NCI-H1092 (cell line): ENCODE measurements around the gene PCDHGB3.

ENCODE experiments used
- DNase-seq: peaks from one replicate; lab custom pipeline; 2025; lab: John Stamatoyannopoulos, UW

PCDHGB3 gene

DNA sequence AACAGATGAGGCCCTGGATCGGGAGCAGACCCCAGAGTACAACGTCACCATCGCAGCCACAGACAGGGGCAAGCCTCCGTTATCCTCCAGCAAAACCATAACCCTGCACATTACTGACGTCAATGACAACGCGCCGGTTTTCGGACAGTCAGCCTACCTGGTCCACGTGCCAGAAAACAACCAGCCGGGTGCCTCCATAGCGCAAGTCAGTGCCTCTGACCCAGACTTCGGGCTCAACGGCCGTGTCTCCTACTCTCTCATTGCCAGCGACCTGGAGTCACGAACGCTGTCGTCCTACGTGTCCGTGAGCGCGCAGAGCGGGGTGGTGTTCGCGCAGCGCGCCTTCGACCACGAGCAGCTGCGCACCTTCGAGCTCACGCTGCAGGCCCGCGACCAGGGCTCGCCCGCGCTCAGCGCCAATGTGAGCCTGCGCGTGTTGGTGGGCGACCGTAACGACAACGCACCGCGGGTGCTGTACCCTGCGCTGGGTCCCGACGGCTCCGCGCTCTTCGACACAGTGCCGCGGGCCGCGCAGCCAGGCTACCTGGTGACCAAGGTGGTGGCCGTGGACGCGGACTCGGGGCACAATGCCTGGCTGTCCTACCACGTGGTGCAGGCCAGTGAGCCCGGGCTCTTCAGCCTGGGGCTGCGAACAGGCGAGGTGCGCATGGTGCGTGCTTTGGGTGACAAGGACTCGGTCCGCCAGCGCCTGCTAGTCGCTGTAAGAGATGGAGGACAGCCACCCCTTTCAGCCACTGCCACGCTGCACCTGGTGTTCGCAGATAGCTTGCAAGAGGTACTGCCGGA is 49.2 kb downstream of the PCDHGB3 start:
- DNase-seq: no peak

DNA sequence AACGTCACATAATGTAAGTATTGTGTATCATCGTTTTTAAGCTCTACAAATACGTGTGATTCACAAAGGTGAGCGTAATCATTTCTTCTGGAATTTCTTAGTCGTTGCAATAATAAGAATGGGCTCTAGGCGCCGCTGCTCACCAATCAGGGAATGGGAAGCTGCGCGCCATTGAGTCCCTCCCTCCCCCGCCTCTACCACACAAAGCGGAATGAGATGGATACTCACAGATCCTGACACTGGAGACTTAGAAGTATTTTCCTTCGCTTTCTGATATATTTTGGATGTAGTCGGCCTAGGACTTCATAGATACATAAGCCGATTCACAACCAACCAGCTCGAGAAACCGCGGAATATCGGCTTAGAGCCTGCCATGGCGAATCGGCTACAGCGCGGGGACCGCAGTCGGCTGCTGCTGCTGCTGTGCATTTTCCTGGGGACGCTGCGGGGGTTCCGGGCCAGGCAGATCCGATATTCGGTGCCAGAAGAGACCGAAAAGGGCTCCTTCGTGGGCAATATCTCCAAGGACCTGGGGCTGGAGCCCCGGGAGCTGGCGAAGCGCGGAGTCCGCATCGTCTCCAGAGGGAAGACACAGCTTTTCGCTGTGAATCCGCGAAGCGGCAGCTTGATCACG is 50.9 kb downstream of the PCDHGB3 start, which contains the start of gene PCDHGA11:
Gene PCDHGA11 (plus strand): TSS at position 197 of the 634 bp plus-strand sequence. CDS start 177 bp downstream, at position 374.
- DNase-seq: no peak

DNA sequence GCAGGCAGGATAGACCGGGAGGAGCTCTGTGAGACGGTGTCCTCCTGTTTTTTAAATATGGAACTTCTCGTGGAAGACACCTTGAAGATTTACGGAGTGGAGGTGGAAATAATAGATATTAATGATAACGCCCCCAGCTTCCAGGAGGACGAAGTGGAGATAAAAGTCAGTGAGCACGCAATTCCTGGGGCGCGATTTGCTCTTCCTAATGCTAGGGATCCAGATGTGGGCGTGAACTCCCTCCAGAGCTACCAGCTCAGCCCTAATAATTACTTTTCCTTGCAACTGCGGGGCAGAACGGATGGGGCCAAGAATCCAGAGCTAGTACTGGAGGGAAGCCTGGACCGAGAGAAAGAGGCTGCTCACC is 51.4 kb downstream of the PCDHGB3 start:
- no peak for DNase-seq
